ENCODE measurements around the gene MAP3K12. TPM values are rescaled to one million over a fixed set of nuclear protein-coding genes. Genes with fewer than 3 reads are reported as not detected.
"Not testable (repeated sequence)": the region's sequence is repeated elsewhere in the genome, so short reads cannot be mapped to it uniquely, and the experiment has no call there.

The MAP3K12 gene, protein sequence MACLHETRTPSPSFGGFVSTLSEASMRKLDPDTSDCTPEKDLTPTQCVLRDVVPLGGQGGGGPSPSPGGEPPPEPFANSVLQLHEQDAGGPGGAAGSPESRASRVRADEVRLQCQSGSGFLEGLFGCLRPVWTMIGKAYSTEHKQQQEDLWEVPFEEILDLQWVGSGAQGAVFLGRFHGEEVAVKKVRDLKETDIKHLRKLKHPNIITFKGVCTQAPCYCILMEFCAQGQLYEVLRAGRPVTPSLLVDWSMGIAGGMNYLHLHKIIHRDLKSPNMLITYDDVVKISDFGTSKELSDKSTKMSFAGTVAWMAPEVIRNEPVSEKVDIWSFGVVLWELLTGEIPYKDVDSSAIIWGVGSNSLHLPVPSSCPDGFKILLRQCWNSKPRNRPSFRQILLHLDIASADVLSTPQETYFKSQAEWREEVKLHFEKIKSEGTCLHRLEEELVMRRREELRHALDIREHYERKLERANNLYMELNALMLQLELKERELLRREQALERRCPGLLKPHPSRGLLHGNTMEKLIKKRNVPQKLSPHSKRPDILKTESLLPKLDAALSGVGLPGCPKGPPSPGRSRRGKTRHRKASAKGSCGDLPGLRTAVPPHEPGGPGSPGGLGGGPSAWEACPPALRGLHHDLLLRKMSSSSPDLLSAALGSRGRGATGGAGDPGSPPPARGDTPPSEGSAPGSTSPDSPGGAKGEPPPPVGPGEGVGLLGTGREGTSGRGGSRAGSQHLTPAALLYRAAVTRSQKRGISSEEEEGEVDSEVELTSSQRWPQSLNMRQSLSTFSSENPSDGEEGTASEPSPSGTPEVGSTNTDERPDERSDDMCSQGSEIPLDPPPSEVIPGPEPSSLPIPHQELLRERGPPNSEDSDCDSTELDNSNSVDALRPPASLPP
- total RNA-seq (10 to 100 TPM; 17.2 to 23.8 TPM), polyA plus RNA-seq (1 to 10 TPM; 2.4 to 3.9 (median 3.4) TPM), total RNA-seq (7.0 to 57.6 (median 40.3) reads per million in 6 experiments)

DNA sequence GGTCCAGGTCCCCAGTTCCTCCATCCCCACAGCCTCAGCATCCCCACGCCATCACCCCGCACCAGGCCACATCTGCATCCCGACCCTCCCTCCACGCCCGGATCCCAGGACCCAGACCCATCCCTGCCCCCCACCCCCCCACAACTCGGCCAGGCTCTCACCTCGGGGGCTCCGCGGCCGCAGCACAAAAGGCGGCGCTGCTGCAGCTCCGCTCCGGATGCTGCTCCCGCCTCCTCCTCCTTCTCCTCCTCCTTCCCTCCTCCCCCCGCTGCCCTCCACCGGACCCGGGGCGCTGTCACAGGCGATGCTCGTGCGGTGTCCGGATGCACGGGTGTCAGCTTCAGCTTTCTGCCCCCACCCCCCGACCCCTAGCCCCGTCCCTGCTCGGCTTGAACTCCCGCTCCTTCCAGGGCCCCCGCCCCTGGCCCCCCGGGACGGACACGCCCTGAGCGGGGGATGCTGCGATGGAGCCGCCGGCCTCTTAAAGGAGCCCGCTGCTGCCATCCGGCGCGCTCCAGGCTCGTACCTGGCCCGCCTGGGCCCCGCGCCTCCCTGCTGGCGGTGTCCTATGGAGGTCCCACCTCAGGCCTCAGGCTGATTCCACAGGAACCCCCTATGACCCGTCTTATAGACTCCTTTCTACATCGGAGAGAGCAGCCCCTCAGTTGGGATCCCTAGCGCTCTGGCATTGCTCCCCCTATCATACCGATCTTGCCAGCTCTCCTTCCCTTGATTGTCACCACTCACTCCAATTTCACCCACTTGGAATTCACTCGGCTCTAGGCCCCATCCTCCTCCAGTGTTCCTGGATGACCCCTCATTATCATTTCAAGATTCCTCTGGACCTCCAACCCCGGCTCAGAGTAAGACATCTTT lies at the start of gene MAP3K12:
MAP3K12 (minus strand) TSS at position 193 of the 876 bp plus-strand sequence. CDS start 12,067 bp downstream, outside the sequence.
- DNase-seq, result peak; percentile 37 to 83 (median 58)
- Mint-ChIP-seq H3K4me3 (peak within 1 kb of the TSS; percentile 89 to 96 (median 94)), H3K27ac (peak within 1 kb of the TSS; percentile 90 to 99 (median 97)), H3K27me3 (no peaks in the 10 kb centered on the region), H3K4me1 (peaks cover 22 to 59% (median 45%) of the 10 kb centered on the region in 4 donors), H3K36me3 (peaks cover 0 to 6% (median 0%) of the 10 kb centered on the region in 3 donors), H3K9me3 (no peaks in the 10 kb centered on the region)
- POLR2A ChIA-PET, result interaction anchor here (0.6 to 4.2 kb wide), 13 partner anchors 9 to 493 kb away, joined by 3 to 48 read pairs (median 5); partner anchors contain the start of genes AAAS, EIF4B, PFDN5 and PRR13
- ATAC-seq, result peak in 1 of 2 donors; percentile 8

DNA sequence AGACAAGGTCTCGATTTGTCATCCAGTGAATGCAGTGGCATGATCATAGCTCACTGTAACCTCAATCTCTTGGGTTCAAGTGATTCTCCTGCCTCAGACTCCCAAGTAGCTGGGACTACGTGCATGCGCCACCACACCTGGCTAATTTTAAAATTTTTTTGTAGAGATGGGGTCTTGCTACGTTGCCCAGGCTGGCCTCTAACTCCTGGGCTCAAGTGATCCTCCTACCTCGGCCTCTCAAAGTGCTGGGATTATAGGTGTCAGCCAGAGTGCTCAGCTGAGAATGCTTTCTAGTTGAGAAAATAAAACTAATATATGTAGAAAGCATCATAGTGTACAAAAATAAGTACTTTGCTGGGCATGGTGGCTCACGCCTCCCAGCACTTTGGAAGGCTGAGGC lies 49.1 kb upstream of the MAP3K12 start:
- POLR2A ChIA-PET, result interaction anchor here (1.3 kb wide), 1 partner anchor 128 kb away, joined by 4 read pairs; the partner anchor contains the start of gene ATP5MC2
- H3K36me3 Mint-ChIP-seq, result peaks cover 0 to 43% (median 6%) of the 10 kb centered on the region in 3 donors
- not testable (repeated sequence) for H3K27me3 Mint-ChIP-seq, H3K4me3 Mint-ChIP-seq, H3K9me3 Mint-ChIP-seq, ATAC-seq, DNase-seq
- peaks cover 9 to 31% (median 20%) of the 10 kb centered on the region in 4 donors for H3K4me1 Mint-ChIP-seq
- H3K27ac Mint-ChIP-seq, result peak overlapping the region in 1 of 10 donors; percentile 21

DNA sequence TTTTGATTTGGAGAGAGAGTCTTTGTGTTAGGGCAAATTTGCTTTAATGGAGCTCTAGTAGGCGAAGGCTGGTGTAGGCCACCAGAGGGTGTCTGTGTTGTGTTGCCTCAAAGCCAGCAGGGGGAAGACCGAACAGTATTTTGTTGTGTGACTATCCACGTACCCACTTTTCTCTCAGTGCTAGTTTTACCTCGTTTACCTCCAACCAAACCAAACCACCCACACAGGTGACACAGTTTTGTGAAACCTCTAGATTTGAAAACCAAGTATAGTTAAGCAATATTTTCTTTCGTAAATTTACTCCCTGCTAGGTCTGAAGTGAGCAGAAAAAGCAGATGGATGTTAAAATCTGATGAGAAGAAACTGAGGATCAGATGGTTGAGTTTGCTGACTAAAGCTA lies 44.3 kb upstream of the MAP3K12 start:
- H3K27me3 Mint-ChIP-seq, result no peaks in the 10 kb centered on the region
- ATAC-seq, result peak; percentile 96

DNA sequence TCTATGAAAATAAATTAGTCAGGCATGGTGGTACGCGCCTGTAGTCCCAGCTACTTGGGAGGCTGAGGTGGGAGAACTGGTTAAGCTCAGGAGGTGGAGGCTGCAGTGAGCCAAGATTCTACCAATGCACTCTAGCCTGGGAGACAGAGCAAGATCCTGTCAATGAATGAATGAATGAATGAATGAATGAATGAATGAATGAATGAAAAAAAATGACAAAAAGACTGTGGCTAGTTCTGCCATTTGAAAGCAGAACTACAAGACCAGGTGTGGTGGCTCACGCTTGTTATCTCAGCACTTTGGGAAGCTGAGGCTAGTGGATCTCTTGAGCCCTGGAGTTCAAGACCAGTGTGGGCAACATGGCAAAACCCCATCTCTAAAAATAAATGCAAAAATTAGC lies 40.3 kb upstream of the MAP3K12 start:
- Mint-ChIP-seq H3K27me3 (no peaks in the 10 kb centered on the region), H3K36me3 (peaks cover 0 to 70% (median 18%) of the 10 kb centered on the region in 3 donors), H3K27ac (peak overlapping the region in 1 of 10 donors; percentile 19), H3K4me3 (no peak overlapping the region), H3K4me1 (peaks cover 3 to 10% (median 10%) of the 10 kb centered on the region in 4 donors), H3K9me3 (no peaks in the 10 kb centered on the region)
- POLR2A ChIA-PET, result interaction anchor here (0.5 to 1.2 kb wide), 2 partner anchors 136 to 928 kb away, joined by 3 to 7 read pairs; no protein-coding TSS in a partner anchor
- DNase-seq, result no peak
- ATAC-seq, result no peak

More for the DNA sequence above, 44.3 kb upstream of the MAP3K12 start:
- H3K36me3 Mint-ChIP-seq, result peaks cover 0 to 39% (median 7%) of the 10 kb centered on the region in 3 donors
- peak in 9 of 10 donors; percentile 11 to 75 (median 58) for DNase-seq
- H3K9me3 Mint-ChIP-seq, result no peaks in the 10 kb centered on the region
- H3K4me3 Mint-ChIP-seq, result peak overlapping the region in 3 of 10 donors; percentile 6 to 44 (median 23)
- H3K4me1 Mint-ChIP-seq, result peaks cover 3 to 20% (median 12%) of the 10 kb centered on the region in 4 donors
- peak overlapping the region in 9 of 10 donors; percentile 37 to 87 (median 77) for H3K27ac Mint-ChIP-seq
- POLR2A ChIA-PET, result interaction anchor here (1.1 to 2.7 kb wide), 2 partner anchors 132 to 134 kb away, joined by 3 to 7 read pairs; partner anchors contain the start of gene ATP5MC2

DNA sequence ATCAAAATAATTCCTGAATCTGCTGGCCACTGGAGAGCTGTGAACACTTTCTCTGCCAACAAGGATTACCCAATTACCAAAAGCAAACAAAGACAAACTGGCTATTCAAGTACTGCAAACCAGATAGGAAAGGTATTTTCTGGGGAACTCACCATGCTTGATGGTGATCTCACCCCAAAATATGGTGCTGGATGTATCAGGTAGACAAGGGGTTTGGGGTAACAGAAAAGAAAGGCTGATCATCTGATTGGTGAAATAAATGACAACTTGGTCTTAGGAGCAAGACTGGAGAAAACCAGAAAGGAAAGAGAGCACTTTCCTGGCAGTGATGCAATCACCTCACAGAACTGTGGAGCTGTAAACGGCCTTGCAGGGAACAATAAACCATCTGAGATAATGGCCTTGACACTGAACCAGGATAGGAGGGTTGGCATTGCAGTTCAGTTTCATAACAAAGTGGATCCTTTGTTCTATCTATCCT lies 39.0 kb upstream of the MAP3K12 start:
- Mint-ChIP-seq H3K27ac (no peak overlapping the region), H3K4me3 (no peak overlapping the region), H3K27me3 (no peaks in the 10 kb centered on the region), H3K9me3 (no peaks in the 10 kb centered on the region), H3K36me3 (peaks cover 0 to 79% (median 25%) of the 10 kb centered on the region in 3 donors), H3K4me1 (peaks cover 0 to 1% (median 0%) of the 10 kb centered on the region in 4 donors)
- ATAC-seq, result no peak
- POLR2A ChIA-PET, result interaction anchor here (0.6 kb wide), 2 partner anchors 21 to 22 kb away, joined by 3 read pairs; no protein-coding TSS in a partner anchor
- DNase-seq, result no peak

DNA sequence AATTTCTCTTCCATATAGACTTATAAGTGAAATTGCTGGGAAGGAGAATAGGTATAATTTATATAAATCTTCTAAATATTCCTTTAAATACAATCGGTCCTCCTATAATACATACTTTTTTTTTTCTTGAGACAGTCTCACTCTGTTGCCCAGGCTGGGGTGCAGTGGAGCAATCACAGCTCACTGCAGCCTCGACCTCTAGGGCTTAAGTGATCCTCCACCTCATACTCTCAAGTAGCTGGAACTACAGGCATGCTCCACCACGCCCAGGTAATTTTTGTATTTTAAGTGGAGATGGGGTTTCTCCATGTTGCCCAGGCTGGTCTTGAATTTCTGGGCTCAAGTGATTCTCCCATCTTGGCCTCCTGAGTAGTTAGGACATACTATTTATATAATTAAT lies 37.7 kb upstream of the MAP3K12 start:
- POLR2A ChIA-PET, result no interaction called here
- H3K27ac Mint-ChIP-seq, result no peak overlapping the region
- H3K9me3 Mint-ChIP-seq, result no peaks in the 10 kb centered on the region
- no peak overlapping the region for H3K4me3 Mint-ChIP-seq
- no peak for ATAC-seq
- DNase-seq, result no peak
- peaks cover 6 to 79% (median 28%) of the 10 kb centered on the region in 3 donors for H3K36me3 Mint-ChIP-seq
- no peaks in the 10 kb centered on the region for H3K27me3 Mint-ChIP-seq
- no peaks in the 10 kb centered on the region for H3K4me1 Mint-ChIP-seq

DNA sequence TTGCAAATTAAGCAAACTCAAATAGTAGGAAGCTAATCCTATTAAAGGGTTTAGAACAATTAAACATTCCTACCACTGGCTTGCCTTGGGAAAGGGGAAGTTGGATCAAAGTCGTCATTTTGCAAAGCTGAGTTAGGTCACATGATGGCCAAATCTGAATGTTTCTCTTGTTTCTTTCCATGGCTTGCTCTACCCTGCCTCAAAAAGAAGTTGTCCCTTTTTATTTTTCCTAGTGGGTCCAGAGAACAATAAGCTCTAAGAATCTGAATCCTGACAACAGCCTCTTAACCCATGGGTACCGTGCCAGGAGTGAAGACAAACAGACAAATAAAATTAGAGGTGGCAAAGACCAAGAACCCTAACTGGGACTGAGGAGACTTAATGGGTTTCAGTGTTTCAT lies 34.2 kb upstream of the MAP3K12 start:
- peaks cover 6 to 85% (median 24%) of the 10 kb centered on the region in 3 donors for H3K36me3 Mint-ChIP-seq
- H3K4me3 Mint-ChIP-seq, result no peak overlapping the region
- DNase-seq (no peak), ATAC-seq (no peak)
- no peaks in the 10 kb centered on the region for H3K9me3 Mint-ChIP-seq
- no peaks in the 10 kb centered on the region for H3K4me1 Mint-ChIP-seq
- POLR2A ChIA-PET, result no interaction called here
- H3K27ac Mint-ChIP-seq, result no peak overlapping the region
- no peaks in the 10 kb centered on the region for H3K27me3 Mint-ChIP-seq

DNA sequence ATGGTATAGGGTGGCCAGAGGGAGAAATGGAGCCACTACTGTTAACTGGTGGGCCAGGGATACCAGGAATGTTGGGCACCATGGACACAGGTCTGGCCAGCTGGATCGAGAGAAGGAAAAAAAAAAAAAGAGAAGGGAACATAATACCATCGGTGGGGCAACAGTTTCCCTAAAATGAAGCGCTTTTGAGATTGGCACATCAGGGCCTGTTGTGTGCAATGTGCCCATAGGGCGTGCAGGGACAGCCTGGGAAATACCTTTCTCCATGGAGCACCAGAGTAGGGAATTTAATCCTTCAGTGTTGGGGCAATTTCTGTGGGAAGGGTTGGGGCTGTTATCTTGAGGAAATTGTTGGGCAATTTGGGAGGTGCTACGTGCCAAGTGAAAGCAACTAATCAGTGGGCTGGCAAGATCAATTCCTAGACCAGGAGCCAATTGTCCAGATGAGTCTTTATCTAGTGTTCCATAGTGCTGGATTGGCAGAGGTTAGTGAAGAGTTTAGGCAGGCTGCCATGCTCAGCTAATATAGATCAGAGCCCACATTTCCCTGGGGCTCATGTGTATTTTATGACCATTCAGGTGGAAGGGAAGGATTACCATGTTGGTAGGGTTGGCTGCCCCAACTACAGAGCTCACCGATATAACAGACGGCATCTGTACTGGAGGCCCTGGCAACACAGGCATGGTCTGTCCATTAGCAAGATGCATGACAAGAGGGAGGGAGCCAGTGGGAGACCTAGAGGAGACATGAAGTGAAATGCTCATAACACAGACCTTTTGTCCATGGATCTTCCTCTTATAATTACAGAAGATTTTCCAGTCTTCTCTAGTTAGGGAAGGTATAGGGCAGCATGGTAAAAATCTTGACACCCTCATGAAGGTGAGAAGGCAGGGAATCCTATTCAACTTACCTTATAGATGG lies 33.5 kb upstream of the MAP3K12 start:
- Mint-ChIP-seq H3K4me1 (no peaks in the 10 kb centered on the region), H3K36me3 (peaks cover 6 to 80% (median 24%) of the 10 kb centered on the region in 3 donors), H3K27ac (peak overlapping the region in 1 of 10 donors; percentile 69), H3K4me3 (no peak overlapping the region), H3K27me3 (no peaks in the 10 kb centered on the region), H3K9me3 (no peaks in the 10 kb centered on the region)
- DNase-seq (no peak), ATAC-seq (no peak)
- POLR2A ChIA-PET, result interaction anchor here (0.6 kb wide), 2 partner anchors 99 to 131 kb away, joined by 4 read pairs; no protein-coding TSS in a partner anchor

DNA sequence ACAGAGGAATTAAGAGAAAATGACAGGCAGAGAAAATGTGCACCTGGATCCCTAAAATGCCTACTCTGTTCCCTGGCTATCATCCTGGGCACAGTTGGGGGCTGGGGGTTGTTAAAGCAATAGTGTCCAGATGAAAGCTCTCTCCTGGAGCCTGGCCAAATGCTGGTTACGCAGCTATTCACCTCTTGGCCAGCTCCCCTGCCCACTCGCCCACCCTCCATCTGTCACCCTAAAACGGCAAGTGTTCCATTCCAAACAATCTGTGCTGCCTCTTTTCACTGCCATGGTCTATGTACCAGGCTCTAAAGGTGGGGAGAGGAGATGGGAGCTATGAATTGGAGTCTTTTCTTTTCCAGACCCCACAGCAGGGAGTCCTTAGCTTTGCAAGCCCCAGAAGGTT lies 32.8 kb upstream of the MAP3K12 start:
- no peak overlapping the region for H3K27ac Mint-ChIP-seq
- H3K4me1 Mint-ChIP-seq, result no peaks in the 10 kb centered on the region
- no peaks in the 10 kb centered on the region for H3K9me3 Mint-ChIP-seq
- H3K36me3 Mint-ChIP-seq, result peaks cover 6 to 77% (median 24%) of the 10 kb centered on the region in 3 donors
- POLR2A ChIA-PET, result interaction anchor here (0.6 kb wide), 2 partner anchors 100 to 130 kb away, joined by 4 read pairs; no protein-coding TSS in a partner anchor
- H3K27me3 Mint-ChIP-seq, result no peaks in the 10 kb centered on the region
- ATAC-seq (no peak), DNase-seq (no peak)
- H3K4me3 Mint-ChIP-seq, result no peak overlapping the region

DNA sequence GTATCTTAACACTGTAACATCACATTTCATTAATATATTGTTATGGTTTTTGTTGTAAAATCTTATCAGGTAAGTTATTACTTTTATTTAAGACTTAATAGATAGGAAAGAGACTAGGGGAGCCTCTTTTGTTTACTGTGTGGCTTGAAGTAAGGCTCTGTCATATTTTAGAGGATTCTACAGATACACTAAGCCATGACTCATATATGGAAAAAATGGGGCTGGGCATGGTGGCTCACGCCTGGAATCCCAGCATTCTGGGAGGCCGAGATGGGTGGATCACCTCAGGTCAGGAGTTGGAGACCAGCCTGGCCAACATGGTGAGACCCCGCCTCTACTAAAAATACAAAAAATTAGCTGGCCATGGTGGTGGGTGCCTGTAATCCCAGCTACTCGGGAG lies 31.7 kb upstream of the MAP3K12 start:
- Mint-ChIP-seq H3K36me3 (peaks cover 6 to 73% (median 26%) of the 10 kb centered on the region in 3 donors), H3K4me1 (no peaks in the 10 kb centered on the region), H3K27me3 (no peaks in the 10 kb centered on the region), H3K4me3 (no peak overlapping the region), H3K9me3 (no peaks in the 10 kb centered on the region), H3K27ac (no peak overlapping the region)
- DNase-seq (no peak), ATAC-seq (no peak)
- POLR2A ChIA-PET, result no interaction called here
